Loucy (cell line): Measurements from ENCODE around the gene THOC1.

Experiments
- H2AFZ ChIP-seq: fragments of 200-600 bp; sonication (generic); 2 replicates; pipeline ENCODE4 v1.6.0; 2016; ENCODE audit warnings: antibody characterized with exemption, mild to moderate bottlenecking, low read length, moderate library complexity
- H3F3A ChIP-seq: fragments of 200-600 bp; 2 replicates; pipeline ENCODE4 v1.6.0; 2016; ENCODE audit warnings: antibody characterized with exemption, low read depth, mild to moderate bottlenecking
- H3K27me3 ChIP-seq: fragments of 200-600 bp; sonication (generic); 2 replicates; pipeline ENCODE4 v1.6.1; 2014; ENCODE audit warnings: low read length, mild to moderate bottlenecking; ENCODE audit not compliant: insufficient read depth, poor library complexity, severe bottlenecking
- H3K36me3 ChIP-seq: fragments of 200-600 bp; sonication (generic); 2 replicates; pipeline ENCODE4 v1.6.1; 2016; ENCODE audit warnings: low read length; ENCODE audit not compliant: insufficient read depth
- H3K4me1 ChIP-seq: fragments of 200-600 bp; sonication (generic); 2 replicates; pipeline ENCODE4 v1.5.1; 2014; ENCODE audit warnings: low read length, mild to moderate bottlenecking; ENCODE audit not compliant: insufficient read depth, poor library complexity, severe bottlenecking
- H3K4me2 ChIP-seq: fragments of 200-600 bp; sonication (generic); 2 replicates; pipeline ENCODE4 v1.6.0; 2014; ENCODE audit warnings: antibody characterized with exemption, low read length, low read depth, mild to moderate bottlenecking; ENCODE audit not compliant: poor library complexity, severe bottlenecking
- H3K4me3 ChIP-seq: fragments of 200-600 bp; sonication (generic); 2 replicates; pipeline ENCODE4 v1.5.1; 2014; ENCODE audit warnings: low read length, mild to moderate bottlenecking, mixed read lengths; ENCODE audit not compliant: poor library complexity, severe bottlenecking
- H3K79me2 ChIP-seq: fragments of 200-600 bp; sonication (generic); 2 replicates; pipeline ENCODE4 v1.6.1; 2014; ENCODE audit warnings: low read length; ENCODE audit not compliant: insufficient read depth
- H3K9ac ChIP-seq: fragments of 200-600 bp; sonication (generic); 2 replicates; pipeline ENCODE4 v1.6.0; 2014; ENCODE audit warnings: mild to moderate bottlenecking, low read depth, low read length, moderate library complexity; ENCODE audit not compliant: poor library complexity, severe bottlenecking
- H3K9me2 ChIP-seq: fragments of 200-600 bp; sonication (generic); replicated peaks from 2 replicates; pipeline ENCODE4 v1.6.1; 2016; ENCODE audit warnings: low read depth, low read length, mixed read lengths
- H3K9me3 ChIP-seq: fragments of 200-600 bp; sonication (generic); 2 replicates; pipeline ENCODE4 v1.6.1; 2014; ENCODE audit warnings: mild to moderate bottlenecking, antibody characterized with exemption, low read length, low read depth; ENCODE audit not compliant: insufficient read depth
- H4K20me1 ChIP-seq: fragments of 200-600 bp; sonication (generic); 2 replicates; pipeline ENCODE4 v1.6.0; 2014; ENCODE audit warnings: antibody characterized with exemption, low read length, mild to moderate bottlenecking; ENCODE audit not compliant: insufficient read depth, poor library complexity, severe bottlenecking
- EZH2phosphoT487 ChIP-seq: fragments of 200-600 bp; IDR thresholded peaks from 2 replicates; pipeline ENCODE4 v1.6.1; 2018; ENCODE audit warnings: antibody characterized with exemption, mild to moderate bottlenecking, moderate library complexity, borderline replicate concordance
- TF ChIP-seq, protein P1 (sequence below): fragments of 200-600 bp; sonication (generic); conservative IDR thresholded peaks from 2 replicates; pipeline ENCODE4 v1.5.1; 2014; ENCODE audit warnings: mild to moderate bottlenecking, antibody characterized with exemption, low read length

THOC1 gene

DNA sequence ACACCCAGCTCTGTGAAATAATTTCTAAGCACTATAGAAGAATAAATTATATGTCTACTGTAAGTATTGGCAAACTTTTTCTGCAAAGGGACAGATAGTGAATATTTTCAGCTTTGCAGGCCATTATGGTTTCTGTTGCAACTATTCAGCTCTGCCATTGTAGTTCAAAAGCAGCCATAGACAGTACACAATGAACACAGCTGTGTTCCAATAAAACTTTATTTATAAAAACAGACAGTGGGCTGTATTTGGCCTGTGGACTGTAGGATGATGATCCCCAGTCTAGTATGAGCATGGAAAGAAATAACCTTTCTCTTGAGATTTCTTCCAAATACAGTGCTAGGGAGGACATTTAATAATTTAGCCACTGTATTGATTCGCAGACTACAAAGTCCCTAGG lies 35.2 kb upstream of the THOC1 start:
- no peaks in the 10 kb centered on the region for H3K9me2 ChIP-seq
- H3K9ac ChIP-seq = no peak overlapping the region
- H3K27me3 ChIP-seq = no peaks in the 10 kb centered on the region
- no peaks in the 10 kb centered on the region for H3F3A ChIP-seq
- no peaks in the 10 kb centered on the region for H3K4me1 ChIP-seq
- H2AFZ ChIP-seq = no peak overlapping the region
- no peaks in the 10 kb centered on the region for H3K79me2 ChIP-seq
- no peaks in the 10 kb centered on the region for H4K20me1 ChIP-seq
- no peaks in the 10 kb centered on the region for H3K36me3 ChIP-seq
- no peaks in the 10 kb centered on the region; the same call in 1 of the 2 replicates for H3K9me3 ChIP-seq
- no peak overlapping the region for H3K4me3 ChIP-seq
- TF ChIP-seq, protein P1, sequence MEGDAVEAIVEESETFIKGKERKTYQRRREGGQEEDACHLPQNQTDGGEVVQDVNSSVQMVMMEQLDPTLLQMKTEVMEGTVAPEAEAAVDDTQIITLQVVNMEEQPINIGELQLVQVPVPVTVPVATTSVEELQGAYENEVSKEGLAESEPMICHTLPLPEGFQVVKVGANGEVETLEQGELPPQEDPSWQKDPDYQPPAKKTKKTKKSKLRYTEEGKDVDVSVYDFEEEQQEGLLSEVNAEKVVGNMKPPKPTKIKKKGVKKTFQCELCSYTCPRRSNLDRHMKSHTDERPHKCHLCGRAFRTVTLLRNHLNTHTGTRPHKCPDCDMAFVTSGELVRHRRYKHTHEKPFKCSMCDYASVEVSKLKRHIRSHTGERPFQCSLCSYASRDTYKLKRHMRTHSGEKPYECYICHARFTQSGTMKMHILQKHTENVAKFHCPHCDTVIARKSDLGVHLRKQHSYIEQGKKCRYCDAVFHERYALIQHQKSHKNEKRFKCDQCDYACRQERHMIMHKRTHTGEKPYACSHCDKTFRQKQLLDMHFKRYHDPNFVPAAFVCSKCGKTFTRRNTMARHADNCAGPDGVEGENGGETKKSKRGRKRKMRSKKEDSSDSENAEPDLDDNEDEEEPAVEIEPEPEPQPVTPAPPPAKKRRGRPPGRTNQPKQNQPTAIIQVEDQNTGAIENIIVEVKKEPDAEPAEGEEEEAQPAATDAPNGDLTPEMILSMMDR = no peak
- no peak for TF ChIP-seq EZH2phosphoT487
- H3K4me2 ChIP-seq = no peak overlapping the region

DNA sequence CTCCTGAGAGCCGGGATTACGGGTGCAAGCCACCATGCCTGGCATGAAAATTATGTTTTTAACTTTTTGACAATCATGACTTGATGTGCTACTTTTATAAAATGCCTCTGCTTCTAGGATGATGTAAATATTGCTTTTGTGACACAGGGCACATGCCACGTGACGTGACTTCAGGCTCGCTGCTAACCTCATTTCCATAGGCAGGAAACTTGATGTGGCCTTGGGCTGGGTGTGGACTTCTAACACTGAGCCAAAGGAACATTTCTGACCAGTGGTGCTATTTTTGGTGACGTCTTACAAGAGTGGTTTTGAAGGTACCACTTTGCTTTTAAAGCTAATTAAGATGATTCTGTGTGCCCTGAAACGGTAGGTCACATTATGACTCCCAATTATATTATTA lies 34.2 kb upstream of the THOC1 start:
- TF ChIP-seq EZH2phosphoT487 = no peak
- TF ChIP-seq, protein P1 = no peak
- no peaks in the 10 kb centered on the region for H3K36me3 ChIP-seq
- no peaks in the 10 kb centered on the region for H3K9me2 ChIP-seq
- H4K20me1 ChIP-seq = no peaks in the 10 kb centered on the region
- no peak overlapping the region for H3K4me2 ChIP-seq
- H3K4me3 ChIP-seq = no peak overlapping the region
- no peaks in the 10 kb centered on the region for H3F3A ChIP-seq
- no peak overlapping the region for H2AFZ ChIP-seq
- no peaks in the 10 kb centered on the region for H3K4me1 ChIP-seq
- no peaks in the 10 kb centered on the region for H3K79me2 ChIP-seq
- no peak overlapping the region for H3K9ac ChIP-seq
- H3K9me3 ChIP-seq = no peaks in the 10 kb centered on the region; the same call in 1 of the 2 replicates
- H3K27me3 ChIP-seq = no peaks in the 10 kb centered on the region

DNA sequence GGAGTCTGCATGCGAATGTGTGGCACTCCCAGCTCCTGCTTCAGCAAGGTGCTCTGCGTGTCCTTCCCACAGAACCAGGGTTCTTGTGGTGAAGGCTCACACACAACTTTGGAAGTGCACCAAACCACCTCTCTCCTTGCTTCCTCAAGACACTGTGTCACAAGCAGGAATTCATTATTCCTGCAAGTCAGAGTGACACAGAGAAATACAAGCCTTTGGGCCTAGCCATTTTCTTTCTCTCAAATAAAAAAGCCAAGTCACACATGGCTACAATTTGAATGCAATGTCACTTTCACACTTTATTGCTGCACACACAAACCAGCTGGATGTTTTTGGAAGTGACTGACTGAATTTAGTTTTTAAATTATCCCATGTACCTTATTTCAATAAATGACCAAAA lies 30.1 kb upstream of the THOC1 start:
- Histone ChIP-seq H3K9me2 (no peaks in the 10 kb centered on the region), H3K9ac (no peak overlapping the region), H2AFZ (no peak overlapping the region), H3K36me3 (no peaks in the 10 kb centered on the region), H3K4me3 (no peak overlapping the region), H3K27me3 (no peaks in the 10 kb centered on the region), H3K4me1 (no peaks in the 10 kb centered on the region), H3K9me3 (no peaks in the 10 kb centered on the region; the same call in 1 of the 2 replicates), H4K20me1 (no peaks in the 10 kb centered on the region), H3F3A (no peaks in the 10 kb centered on the region), H3K79me2 (no peaks in the 10 kb centered on the region), H3K4me2 (no peak overlapping the region)
- TF ChIP-seq EZH2phosphoT487 = no peak
- TF ChIP-seq, protein P1 = no peak
